Upper lobe of left lung (tissue), 6 donors: ENCODE measurements around the gene PCDHGA4. TPM values are rescaled to one million over a fixed set of nuclear protein-coding genes. Genes with fewer than 3 reads are reported as not detected.
"Not testable (repeated sequence)": the region's sequence is repeated elsewhere in the genome, so short reads cannot be mapped to it uniquely, and the experiment has no call there.

ENCODE experiments used
- ATAC-seq, 2 donors: fragments of 200-7000 bp; cut with Tn5 transposase; one replicate each; pipeline ENCODE4 v1.9.1; 2022; ENCODE audit warnings: mild to moderate bottlenecking in 2 of 2, moderate library complexity in 2 of 2; ENCODE audit not compliant: low FRiP score in 2 of 2
- DNase-seq, 2 donors: peaks; one replicate each; pipeline ENCODE4 v3.0.0-alpha.2; 2019 to 2020
- H3K27ac ChIP-seq, 4 donors: fragments of 200-600 bp; sonication (generic); one replicate each; pipeline ENCODE4 v1.5.1; 2016 to 2019
- H3K27me3 ChIP-seq, 4 donors: fragments of 200-600 bp; sonication (generic); one replicate each; pipeline ENCODE4 v1.5.1; 2017 to 2019
- H3K36me3 ChIP-seq, 4 donors: fragments of 200-600 bp; sonication (generic); one replicate each; pipeline ENCODE4 v1.5.1; 2016 to 2019
- H3K4me1 ChIP-seq, 4 donors: fragments of 200-600 bp; sonication (generic); one replicate each; pipeline ENCODE4 v1.5.1; 2018 to 2019
- H3K4me3 ChIP-seq, 4 donors: fragments of 200-600 bp; sonication (generic); one replicate each; pipeline ENCODE4 v1.5.1; 2017 to 2019; ENCODE audit warnings: mild to moderate bottlenecking in 2 of 4, moderate library complexity in 1 of 4
- H3K9me3 ChIP-seq, 4 donors: fragments of 200-600 bp; sonication (generic); one replicate each; pipeline ENCODE4 v1.5.1; 2018 to 2019
- EP300 ChIP-seq, 4 donors: sonication (generic); formaldehyde crosslinking; IDR thresholded peaks; one replicate each; pipeline ENCODE4 v1.5.1; 2017; ENCODE audit warnings: antibody characterized with exemption in 4 of 4, control low read depth in 2 of 4
- POLR2A ChIP-seq, 4 donors: fragments of 450-650 bp; IDR thresholded peaks; one replicate each; pipeline ENCODE4 v1.5.1; 2016 to 2017; ENCODE audit warnings: antibody characterized with exemption in 4 of 4, mild to moderate bottlenecking in 2 of 4
- POLR2AphosphoS5 ChIP-seq, 2 donors: sonication (generic); formaldehyde crosslinking; IDR thresholded peaks; one replicate each; pipeline ENCODE4 v1.5.1; 2017; ENCODE audit warnings: antibody characterized with exemption in 2 of 2
- WGBS, 2 donors: methylation state at CpG; one replicate each; pipeline ENCODE4 v1.1.5; 2017 to 2018; 5-methylcytosine and 5-hydroxymethylcytosine counted together
- total RNA-seq, 6 donors: library from RNA; depleted of rRNA in 4 of 6; stranded (reverse); fragments of >200 nt in 4 of 6; gene quantifications; one replicate each; pipeline versions ENCODE4 v1.1.0 to v1.2.1, GENCODE V29; 2016 to 2021
- TF ChIP-seq, protein P1 (sequence below), 6 experiments: fragments of 450-650 bp in 4 of 6; fragments of 200-600 bp in 2 of 6; sonication (generic) in 2 of 6; IDR thresholded peaks; one replicate each; pipeline ENCODE4 v1.5.1; 2016 to 2019; ENCODE audit warnings: antibody characterized with exemption in 6 of 6
- donor health status: DM: no; HTN: no; CAD: no; lungs with moderate emphysema.
- donor health status: DM: no; HTN: yes; CAD: no; lungs with severe emphysema.

Gene PCDHGA4
- total RNA-seq, 6 donors from 2014 or later: 1.7 to 9.4 (median 2.8) TPM

DNA sequence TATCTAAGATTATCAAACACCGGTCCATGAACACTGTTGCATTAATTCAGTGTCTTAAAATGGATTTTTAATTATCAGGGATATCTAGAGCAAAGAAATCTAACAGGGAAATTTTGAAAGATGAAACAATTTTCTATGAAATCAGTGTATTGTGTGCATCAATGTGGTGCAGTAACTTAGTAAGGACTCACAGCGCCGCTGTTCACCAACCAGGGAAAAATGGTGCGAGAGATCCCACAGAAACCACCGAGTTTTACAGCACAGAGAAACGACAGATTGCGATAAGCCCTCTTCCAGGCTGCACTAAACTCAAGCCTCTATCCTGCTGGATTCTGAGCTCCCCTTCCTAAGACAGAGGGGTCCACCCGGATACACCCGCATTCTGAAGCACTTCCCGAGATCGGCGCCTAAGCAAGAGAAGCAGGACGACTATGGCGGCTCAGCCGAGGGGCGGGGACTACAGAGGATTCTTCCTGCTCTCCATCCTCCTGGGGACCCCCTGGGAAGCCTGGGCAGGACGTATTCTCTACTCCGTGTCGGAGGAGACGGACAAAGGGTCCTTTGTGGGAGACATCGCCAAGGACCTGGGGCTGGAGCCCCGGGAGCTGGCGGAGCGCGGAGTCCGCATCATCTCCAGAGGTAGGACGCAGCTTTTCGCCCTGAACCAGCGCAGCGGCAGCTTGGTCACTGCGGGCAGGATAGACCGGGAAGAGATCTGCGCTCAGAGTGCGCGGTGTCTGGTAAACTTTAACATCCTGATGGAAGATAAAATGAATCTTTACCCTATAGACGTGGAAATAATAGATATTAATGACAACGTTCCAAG, 27.9 kb downstream of the PCDHGA4 start, which contains the start of gene PCDHGA7:
TSS of gene PCDHGA7 (plus strand) at position 274 of the 826 bp plus-strand sequence. CDS start at position 432, 158 bp downstream.
- H3K9me3 ChIP-seq: peaks cover 40 to 74% (median 60%) of the 10 kb centered on the region in 4 donors
- ATAC-seq (peak in 1 of 2 donors; percentile 34), DNase-seq (no peak)
- peak within 1 kb of the TSS in 3 of 4 donors; percentile 9 to 34 (median 29) for H3K4me3 ChIP-seq
- H3K36me3 ChIP-seq: no peaks in the 10 kb centered on the region
- WGBS, 2 donors: 10 to 30% methylated on average over 14 to 37 of the region's 37 CpGs
- TF ChIP-seq, protein P1, sequence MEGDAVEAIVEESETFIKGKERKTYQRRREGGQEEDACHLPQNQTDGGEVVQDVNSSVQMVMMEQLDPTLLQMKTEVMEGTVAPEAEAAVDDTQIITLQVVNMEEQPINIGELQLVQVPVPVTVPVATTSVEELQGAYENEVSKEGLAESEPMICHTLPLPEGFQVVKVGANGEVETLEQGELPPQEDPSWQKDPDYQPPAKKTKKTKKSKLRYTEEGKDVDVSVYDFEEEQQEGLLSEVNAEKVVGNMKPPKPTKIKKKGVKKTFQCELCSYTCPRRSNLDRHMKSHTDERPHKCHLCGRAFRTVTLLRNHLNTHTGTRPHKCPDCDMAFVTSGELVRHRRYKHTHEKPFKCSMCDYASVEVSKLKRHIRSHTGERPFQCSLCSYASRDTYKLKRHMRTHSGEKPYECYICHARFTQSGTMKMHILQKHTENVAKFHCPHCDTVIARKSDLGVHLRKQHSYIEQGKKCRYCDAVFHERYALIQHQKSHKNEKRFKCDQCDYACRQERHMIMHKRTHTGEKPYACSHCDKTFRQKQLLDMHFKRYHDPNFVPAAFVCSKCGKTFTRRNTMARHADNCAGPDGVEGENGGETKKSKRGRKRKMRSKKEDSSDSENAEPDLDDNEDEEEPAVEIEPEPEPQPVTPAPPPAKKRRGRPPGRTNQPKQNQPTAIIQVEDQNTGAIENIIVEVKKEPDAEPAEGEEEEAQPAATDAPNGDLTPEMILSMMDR (IDR thresholded peaks at IDR 0.05): no peak
- TF ChIP-seq POLR2AphosphoS5 (IDR thresholded peaks at IDR 0.05) (no peak), EP300 (IDR thresholded peaks at IDR 0.05) (no peak), POLR2A (IDR thresholded peaks at IDR 0.05) (no peak)
- H3K27me3 ChIP-seq: no peaks in the 10 kb centered on the region
- H3K27ac ChIP-seq: no peak within 1 kb of the TSS
- H3K4me1 ChIP-seq: no peaks in the 10 kb centered on the region

- H3K27me3 ChIP-seq: no peaks in the 10 kb centered on the region
- H3K4me3 ChIP-seq: no peak overlapping the region
- H3K9me3 ChIP-seq: peaks cover 35 to 71% (median 57%) of the 10 kb centered on the region in 4 donors
- H3K4me1 ChIP-seq: no peaks in the 10 kb centered on the region
- no peak for TF ChIP-seq POLR2A (IDR thresholded peaks at IDR 0.05)
- no peak for TF ChIP-seq POLR2AphosphoS5 (IDR thresholded peaks at IDR 0.05)
- TF ChIP-seq, protein P1 (IDR thresholded peaks at IDR 0.05): no peak
- no peak for TF ChIP-seq EP300 (IDR thresholded peaks at IDR 0.05)
- no peak overlapping the region for H3K27ac ChIP-seq
- WGBS, 2 donors: 34 to 35% methylated on average over 18 to 21 of the region's 21 CpGs
- no peak for ATAC-seq
- DNase-seq: no peak
- H3K36me3 ChIP-seq: no peaks in the 10 kb centered on the region
Observed at GRCh38 chr5:141383345-141383744, 28.5 kb downstream of the PCDHGA4 start.

- 25 to 56% methylated on average over 9 to 36 of the region's 43 CpGs for whole genome bisulfite sequencing, 2 donors
- TF ChIP-seq EP300 (IDR thresholded peaks at IDR 0.05) (no peak), POLR2AphosphoS5 (IDR thresholded peaks at IDR 0.05) (no peak), POLR2A (IDR thresholded peaks at IDR 0.05) (no peak)
- TF ChIP-seq, protein P1 (IDR thresholded peaks at IDR 0.05): no peak
- H3K9me3 ChIP-seq: peaks cover 44 to 82% (median 67%) of the 10 kb centered on the region in 4 donors
Observed at GRCh38 chr5:141384471-141385267, 29.8 kb downstream of the PCDHGA4 start.

GRCh38 chr5:141387557-141388311, 32.9 kb downstream of the PCDHGA4 start, which contains the start of gene PCDHGB4:
TSS of gene PCDHGB4 (plus strand) at chr5:141387698. CDS start at chr5:141387885, 187 bp downstream.
- DNase-seq, H3K36me3 ChIP-seq, H3K27me3 ChIP-seq, H3K27ac ChIP-seq, H3K4me1 ChIP-seq: not testable (repeated sequence)
- peaks cover 41 to 89% (median 78%) of the 10 kb centered on the region in 4 donors for H3K9me3 ChIP-seq
- TF ChIP-seq, protein P1 (IDR thresholded peaks at IDR 0.05): peak in 5 of 6 experiments; percentile 12 to 28 (median 13)
- WGBS, 2 donors: 13 to 19% methylated on average over 16 to 24 of the region's 40 CpGs
- peak within 1 kb of the TSS in 1 of 4 donors; percentile 25 for H3K4me3 ChIP-seq
- peak; percentile 56 to 79 for ATAC-seq

More at GRCh38 chr5:141384471-141385267, 29.8 kb downstream of the PCDHGA4 start:
- no peaks in the 10 kb centered on the region for H3K27me3 ChIP-seq
- DNase-seq: no peak
- no peaks in the 10 kb centered on the region for H3K4me1 ChIP-seq
- no peak overlapping the region for H3K27ac ChIP-seq
- H3K36me3 ChIP-seq: no peaks in the 10 kb centered on the region
- H3K4me3 ChIP-seq: no peak overlapping the region
- ATAC-seq: no peak
